Dermis blood vessel endothelial cell (primary cell): ENCODE data around the gene NUTM2D. TPM values are rescaled to one million over a fixed set of nuclear protein-coding genes. Genes with fewer than 3 reads are reported as not detected.
A peak's percentile ranks its signal among the peaks of the same experiment; 100 is the strongest.
"Not testable (repeated sequence)": the region's sequence is repeated elsewhere in the genome, so short reads cannot be mapped to it uniquely, and the experiment has no call there.

Experiments
- DNase-seq: peaks from one replicate; pipeline ENCODE4 v3.0.0; 2010
- total RNA-seq: library from RNA; depleted of rRNA; stranded (reverse); fragments of >200 nt; gene quantifications from 2 replicates; pipeline ENCODE4 v1.2.3, GENCODE V29; 2014

NUTM2D gene, protein sequence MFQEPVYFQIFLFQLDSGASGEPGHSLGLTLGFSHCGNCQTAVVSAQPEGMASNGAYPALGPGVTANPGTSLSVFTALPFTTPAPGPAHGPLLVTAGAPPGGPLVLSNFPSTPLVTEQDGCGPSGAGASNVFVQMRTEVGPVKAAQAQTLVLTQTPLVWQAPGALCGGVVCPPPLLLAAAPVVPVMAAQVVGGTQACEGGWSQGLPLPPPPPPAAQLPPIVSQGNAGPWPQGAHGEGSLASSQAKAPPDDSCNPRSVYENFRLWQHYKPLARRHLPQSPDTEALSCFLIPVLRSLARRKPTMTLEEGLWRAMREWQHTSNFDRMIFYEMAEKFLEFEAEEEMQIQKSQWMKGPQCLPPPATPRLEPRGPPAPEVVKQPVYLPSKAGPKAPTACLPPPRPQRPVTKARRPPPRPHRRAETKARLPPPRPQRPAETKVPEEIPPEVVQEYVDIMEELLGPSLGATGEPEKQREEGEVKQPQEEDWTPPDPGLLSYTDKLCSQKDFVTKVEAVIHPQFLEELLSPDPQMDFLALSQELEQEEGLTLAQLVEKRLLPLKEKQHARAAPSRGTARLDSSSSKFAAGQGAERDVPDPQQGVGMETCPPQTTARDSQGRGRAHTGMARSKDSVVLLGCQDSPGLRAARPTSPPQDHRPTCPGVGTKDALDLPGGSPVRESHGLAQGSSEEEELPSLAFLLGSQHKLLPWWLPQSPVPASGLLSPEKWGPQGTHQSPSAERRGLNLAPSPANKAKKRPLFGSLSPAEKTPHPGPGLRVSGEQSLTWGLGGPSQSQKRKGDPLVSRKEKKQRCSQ
- total RNA-seq = 0.51 and 1.4 TPM in 2 replicates

GRCh38 chr10:87357444-87357843 is at the start of gene NUTM2D:
Gene NUTM2D (plus strand): TSS chr10:87357744. CDS start chr10:87358266, 522 bp downstream.
- not testable (repeated sequence) for DNase-seq

- not testable (repeated sequence) for DNase-seq
These were observed 48.8 kb upstream of the NUTM2D start for GRCh38 chr10:87308702-87309101.

- not testable (repeated sequence) for DNase-seq
These were observed 47.9 kb upstream of the NUTM2D start for GRCh38 chr10:87309657-87310056.

DNA sequence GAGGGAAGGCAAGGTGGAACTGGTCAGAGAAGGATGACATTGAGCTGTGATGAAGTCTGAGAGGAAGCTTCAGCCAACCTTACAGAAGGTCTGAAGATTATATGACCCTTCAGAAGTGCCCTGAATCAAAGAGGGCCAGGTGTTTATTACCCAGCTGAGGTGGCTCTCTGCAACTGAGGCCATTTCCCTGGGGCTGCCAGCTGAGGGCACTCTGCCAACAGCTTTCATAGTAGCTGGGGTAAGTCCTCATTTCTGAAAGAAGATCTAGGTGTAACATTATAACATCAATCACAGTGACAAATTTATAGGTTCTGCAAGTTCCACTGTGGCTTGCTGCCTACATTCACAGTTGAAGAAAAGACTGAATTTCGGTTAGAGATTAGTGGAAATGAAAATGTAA is 46.0 kb upstream of the NUTM2D start:
- not testable (repeated sequence) for DNase-seq

GRCh38 chr10:87313649-87314359 is 43.7 kb upstream of the NUTM2D start:
- not testable (repeated sequence) for DNase-seq

DNA sequence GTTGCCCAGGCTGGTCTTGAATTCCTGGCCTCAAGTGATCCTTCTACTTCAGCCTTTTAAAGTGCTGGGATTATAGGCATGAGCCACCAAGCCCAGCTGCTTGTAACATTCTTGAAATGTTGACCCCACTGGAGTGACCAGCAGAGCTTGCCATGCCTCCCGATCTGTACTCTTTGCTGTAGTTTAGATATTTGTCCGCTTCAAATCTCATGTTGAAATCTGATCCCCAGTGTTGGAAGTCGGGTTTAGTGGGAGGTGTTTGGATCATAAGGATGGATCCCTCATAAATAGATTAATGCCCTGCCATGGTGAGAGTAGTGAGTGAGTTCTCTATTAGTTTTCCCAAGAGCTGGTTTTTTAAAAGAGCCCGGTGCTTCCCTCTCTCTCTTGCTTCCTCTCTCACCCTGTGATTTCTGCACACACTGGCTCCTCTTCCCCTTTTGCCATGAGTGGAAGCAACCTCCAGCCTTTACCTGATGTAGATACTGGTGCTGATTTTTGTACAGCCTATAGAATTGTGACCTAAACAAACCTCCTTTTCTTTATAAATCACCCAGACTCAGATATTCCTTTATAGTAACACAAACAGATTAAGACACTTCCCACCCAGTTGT is 43.1 kb upstream of the NUTM2D start:
- DNase-seq = not testable (repeated sequence)

DNA sequence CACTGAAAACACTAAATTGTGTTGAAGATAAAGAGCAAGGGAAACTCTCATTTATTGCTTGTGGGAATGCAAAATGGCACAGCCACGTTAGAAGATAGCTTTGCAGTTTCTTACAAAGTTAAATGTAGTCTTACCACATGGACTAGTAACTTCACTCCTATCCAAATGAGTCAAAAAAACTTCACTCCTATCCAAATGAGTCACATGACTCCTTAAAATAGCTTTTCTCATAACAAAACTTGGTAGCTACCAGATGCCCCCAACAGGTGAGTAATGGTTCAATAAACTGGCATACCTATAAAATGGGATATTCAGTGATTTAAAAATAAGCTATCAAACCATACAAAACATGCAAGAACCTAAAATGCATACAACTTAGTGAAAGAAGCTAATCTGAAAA is 36.0 kb upstream of the NUTM2D start:
- DNase-seq = not testable (repeated sequence)

DNA sequence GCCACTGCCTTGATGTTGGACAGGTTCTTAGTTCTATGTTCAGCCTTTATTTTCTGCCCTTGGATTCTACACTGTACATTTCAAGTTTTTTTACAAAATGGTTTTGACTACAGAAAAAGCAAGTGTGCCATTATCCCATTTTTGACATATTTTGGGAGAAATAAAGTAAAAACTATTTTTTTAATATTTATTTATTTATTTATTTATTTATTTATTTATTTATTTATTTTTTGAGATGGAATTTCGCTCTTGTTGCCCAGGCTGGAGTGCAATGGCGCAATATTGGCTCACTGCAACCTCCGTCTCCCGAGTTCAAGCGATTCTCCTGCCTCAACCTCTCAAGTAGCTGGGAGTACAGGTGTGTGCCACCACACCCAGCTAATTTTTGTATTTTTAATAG is 33.0 kb upstream of the NUTM2D start:
- not testable (repeated sequence) for DNase-seq

GRCh38 chr10:87327958-87328357 is 29.6 kb upstream of the NUTM2D start:
- DNase-seq = not testable (repeated sequence)

- peak; percentile 3 for DNase-seq
These were observed 28.4 kb upstream of the NUTM2D start for GRCh38 chr10:87329131-87329530.

GRCh38 chr10:87332687-87333086 is 24.9 kb upstream of the NUTM2D start:
- not testable (repeated sequence) for DNase-seq

- peak; percentile 2 for DNase-seq
These were observed 17.1 kb upstream of the NUTM2D start for GRCh38 chr10:87340411-87340810.

DNA sequence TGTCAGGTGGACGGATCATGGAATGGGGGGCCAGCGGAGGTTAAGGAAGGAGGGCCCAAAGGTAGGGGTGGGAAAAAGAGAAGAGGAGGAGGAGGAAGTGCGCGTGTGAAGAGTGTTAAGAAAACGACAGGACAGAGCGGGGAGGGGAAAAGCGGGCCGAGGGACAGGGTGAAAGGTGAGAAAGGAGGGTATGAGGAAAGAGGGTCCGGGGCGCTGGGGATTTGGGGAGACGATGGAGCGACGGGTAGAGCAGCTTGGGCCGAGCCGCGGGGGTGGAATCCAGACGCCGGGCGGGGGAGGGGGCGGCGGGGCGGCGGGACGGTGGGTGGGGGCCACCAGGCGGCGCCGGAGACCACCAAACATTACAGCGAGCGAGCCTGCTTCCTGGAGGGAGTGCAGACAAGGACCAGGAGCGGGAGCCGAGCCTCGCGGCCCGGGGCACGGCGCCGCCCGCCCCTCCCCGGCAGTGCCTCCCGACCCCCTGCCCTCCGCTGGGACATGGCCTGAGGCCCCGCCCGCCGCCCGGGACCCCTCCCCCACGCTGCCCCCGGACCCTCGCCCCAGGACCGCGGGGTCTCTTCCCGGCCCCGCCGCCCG is 15.9 kb upstream of the NUTM2D start:
- not testable (repeated sequence) for DNase-seq

DNA sequence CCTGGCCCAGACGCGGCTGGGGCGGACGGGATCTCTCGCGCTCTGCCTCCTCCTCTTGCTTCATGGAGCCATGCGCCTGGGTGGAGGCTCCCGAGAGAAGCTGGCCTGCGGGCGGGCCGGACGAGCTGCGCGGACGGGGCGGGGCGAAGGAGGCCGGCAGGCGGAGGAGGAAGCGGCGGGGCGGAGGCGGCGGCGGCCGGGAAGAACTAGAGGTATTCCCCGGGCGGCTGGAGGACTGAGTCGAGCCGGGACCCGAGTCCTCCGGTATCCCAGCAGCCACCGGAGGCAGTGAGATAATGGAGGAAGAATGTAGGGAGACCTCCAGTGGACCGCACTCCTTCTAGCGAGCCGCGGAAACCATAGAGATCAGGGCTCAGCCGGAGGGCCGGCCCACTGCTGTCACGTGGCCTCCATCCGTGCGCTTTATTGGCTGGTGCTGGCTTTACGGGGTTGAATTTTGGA is 15.3 kb upstream of the NUTM2D start:
- DNase-seq = peak; percentile 83

DNA sequence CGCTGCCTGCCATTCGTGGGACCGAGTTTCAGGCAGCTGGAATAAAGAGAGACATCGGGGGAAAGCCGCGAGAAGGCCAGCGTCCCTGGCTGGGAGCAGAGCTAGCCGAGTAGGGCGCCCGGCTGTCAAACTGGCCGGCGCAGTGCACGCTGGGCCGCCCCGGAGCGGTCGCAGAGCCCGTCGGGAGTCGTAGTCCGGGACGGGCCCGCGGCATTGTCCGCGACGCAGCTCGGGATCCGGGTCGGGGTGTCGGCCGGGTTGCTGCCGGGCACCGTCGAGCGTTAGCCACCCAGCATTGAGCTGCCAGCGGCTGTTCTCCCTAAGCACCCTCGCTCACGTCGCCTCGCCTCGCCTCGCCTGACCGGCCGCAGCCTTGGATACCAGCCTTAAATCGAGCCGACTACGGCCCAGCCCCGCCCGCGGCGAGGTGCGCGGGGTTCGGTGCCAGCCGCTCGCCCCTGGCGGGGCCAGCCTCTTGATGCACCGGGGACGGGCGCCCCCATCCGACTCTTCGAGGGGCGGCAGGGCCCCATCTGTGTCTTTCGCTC is 14.8 kb upstream of the NUTM2D start:
- DNase-seq = peak; percentile 83

DNA sequence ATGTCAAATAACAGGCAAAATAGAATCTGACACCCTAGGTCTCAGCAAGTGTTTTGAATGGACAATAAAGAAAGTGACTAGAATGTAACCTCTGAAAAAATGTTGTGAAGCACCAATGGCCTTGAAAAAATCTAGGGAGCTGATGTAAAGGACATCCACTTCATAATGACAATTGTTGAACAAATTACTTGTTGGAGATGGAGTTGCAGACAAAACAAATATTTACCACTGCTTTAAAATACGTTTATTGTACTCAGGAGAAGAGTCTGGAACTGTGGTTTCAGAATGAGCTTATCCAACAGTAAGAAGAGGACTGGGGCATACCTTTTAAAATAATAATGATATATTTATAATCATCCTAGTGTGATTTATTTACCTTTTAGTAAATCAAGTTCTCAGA is 11.8 kb upstream of the NUTM2D start:
- DNase-seq = not testable (repeated sequence)

DNA sequence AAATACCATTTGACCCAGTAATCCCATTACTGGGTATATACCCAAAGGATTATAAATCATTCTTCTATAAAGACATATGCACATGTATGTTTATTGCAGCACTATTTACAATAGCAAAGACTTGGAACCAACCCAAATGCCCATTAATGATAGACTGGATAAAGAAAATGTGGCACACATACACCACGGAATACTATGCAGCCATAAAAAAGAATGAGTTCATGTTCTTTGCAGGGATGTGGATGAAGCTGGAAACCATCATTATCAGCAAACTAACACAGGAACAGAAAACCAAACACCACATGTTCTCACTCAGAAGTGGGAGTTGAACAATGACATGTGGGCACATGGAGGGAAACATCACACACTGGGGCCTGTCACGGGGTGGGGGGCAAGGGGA is 7.4 kb upstream of the NUTM2D start:
- DNase-seq = not testable (repeated sequence)

GRCh38 chr10:87352825-87353224 is 4.7 kb upstream of the NUTM2D start:
- DNase-seq = not testable (repeated sequence)

GRCh38 chr10:87355110-87355509 is 2.4 kb upstream of the NUTM2D start:
- not testable (repeated sequence) for DNase-seq

GRCh38 chr10:87358159-87358558 is 615 bp downstream of the NUTM2D start:
- DNase-seq = not testable (repeated sequence)

- not testable (repeated sequence) for DNase-seq
These were observed 12.1 kb downstream of the NUTM2D start for GRCh38 chr10:87369514-87370112.
